Heart left ventricle (tissue), 13 donors: ENCODE data around the gene ADGRD1.

Experiments
- CTCF ChIP-seq, 12 donors: fragments of 200-600 bp; sonication (generic) in 4 of 12; IDR thresholded peaks; one replicate each; pipeline versions ENCODE4 v1.5.0 to v1.8.0; 2018 to 2022; ENCODE audit warnings: antibody characterized with exemption in 12 of 12, mild to moderate bottlenecking in 5 of 12
- POLR2A ChIP-seq, 2 donors: fragments of 450-650 bp; IDR thresholded peaks; one replicate each; pipeline ENCODE4 v1.6.1; 2017; ENCODE audit warnings: antibody characterized with exemption in 2 of 2, mild to moderate bottlenecking in 2 of 2, moderate library complexity in 2 of 2
- donor health status: ischemic (EF 13 %, LVEDD 7.1; RV severe dilation, severe dysfunction).
- donor health status: DM: no; HTN: yes; CAD: no.
- donor health status: DM: no; HTN: no; CAD: no.
- donor health status: ischemic (EF 25% LVEDD 6.9; RV normal size, moderate dysfunction).
- donor health status: ischemic (EF 25% LVEDD 5.7; RV mildly dilated, moderate dysfunction).
- donor health status: ischemic (EF 35%, LVEDD 5.7; RV mildly dilated, moderate dysfunction).
- donor health status: nonischemic (EF 11% LVEDD 7.7; RV severe dilation, severe dysfunction).
- donor health status: DM: yes; HTN: yes; CAD: no.
- donor health status: PGD.
- donor health status: ischemic (EF 29% LVEDD 5.4; RV normal size, mild dysfunction).
- donor health status: nonischemic (EF 23%, LVEDD 6.1; RV moderate dilation, normal function).

DNA sequence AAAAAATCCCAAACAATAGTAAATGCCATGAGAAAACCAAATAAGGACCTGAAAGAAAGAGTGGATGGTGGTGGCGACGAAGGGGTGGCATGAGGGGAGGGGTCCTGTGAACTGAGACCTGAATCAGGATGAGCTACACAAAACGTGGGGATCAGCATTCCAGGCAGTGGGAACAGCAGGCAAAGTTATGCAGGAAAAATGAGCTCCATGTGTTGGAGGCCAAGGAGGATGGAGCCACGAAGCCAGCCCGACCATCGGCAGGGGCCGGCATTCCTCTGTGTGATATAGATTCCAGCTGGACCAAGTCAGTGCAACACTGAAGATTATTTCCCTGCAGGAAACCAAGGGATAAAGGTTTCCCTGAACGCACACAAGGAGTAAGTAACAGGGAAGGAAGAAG lies 7.1 kb downstream of the ADGRD1 start:
- TF ChIP-seq CTCF (IDR thresholded peaks at IDR 0.05) = no peak
- TF ChIP-seq POLR2A (IDR thresholded peaks at IDR 0.05) = no peak
